GM10248 (cell line): ENCODE measurements around the gene GIGYF2.

Source experiments
- CTCF ChIA-PET: fragments of 300-600 bp; sonication (Branson Sonifier 250); formaldehyde crosslinking; extraction: SDS; loops from one replicate; lab custom pipeline; 2021; ENCODE audit warnings: antibody characterized with exemption; lab: Yijun Ruan, JAX
- POLR2A ChIA-PET: fragments of 350-650 bp; sonication (Branson Sonifier 250); formaldehyde crosslinking; extraction: SDS; loops from one replicate; lab custom pipeline; 2020; ENCODE audit warnings: antibody characterized with exemption; lab: Yijun Ruan, JAX
- DNase-seq: peaks from one replicate; pipeline ENCODE4 v3.0.0; 2012; ENCODE audit errors: extremely low spot score
- CTCF ChIP-seq: IDR thresholded peaks from 2 replicates; pipeline ENCODE4 v1.5.1; 2012; ENCODE audit warnings: mild to moderate bottlenecking, low read depth; ENCODE audit errors: extremely low read depth, missing control alignments, control extremely low read depth

The GIGYF2 gene

GRCh38 chr2:232767866-232768265 lies 70.7 kb downstream of the GIGYF2 start:
- no peak for DNase-seq
- ChIA-PET POLR2A (no interaction called here), CTCF (interaction anchor here (1.0 to 1.3 kb wide), 2 partner anchors 10 to 293 kb away, joined by 3 to 4 read pairs; no protein-coding TSS in a partner anchor)
- TF ChIP-seq CTCF: no peak

GRCh38 chr2:232770207-232770606 lies 73.1 kb downstream of the GIGYF2 start:
- POLR2A ChIA-PET: interaction anchor here (0.6 kb wide), 1 partner anchor 47 kb away, joined by 4 read pairs; no protein-coding TSS in a partner anchor
- no peak for TF ChIP-seq CTCF
- CTCF ChIA-PET: interaction anchor here (1.0 to 1.5 kb wide), 4 partner anchors 8 to 283 kb away, joined by 3 read pairs; no protein-coding TSS in a partner anchor
- no peak for DNase-seq

- ChIA-PET CTCF (interaction anchor here (1.2 to 2.2 kb wide), 5 partner anchors 12 to 282 kb away, joined by 3 to 8 read pairs (median 4); no protein-coding TSS in a partner anchor), POLR2A (no interaction called here)
- TF ChIP-seq CTCF: no peak
- no peak for DNase-seq
Observed at GRCh38 chr2:232771870-232772269, 74.7 kb downstream of the GIGYF2 start.

GRCh38 chr2:232772531-232772930 lies 75.4 kb downstream of the GIGYF2 start:
- ChIA-PET CTCF (interaction anchor here (1.2 to 2.2 kb wide), 5 partner anchors 11 to 281 kb away, joined by 3 to 8 read pairs (median 4); no protein-coding TSS in a partner anchor), POLR2A (no interaction called here)
- no peak for DNase-seq
- TF ChIP-seq CTCF: no peak

- TF ChIP-seq CTCF: no peak
- no peak for DNase-seq
- ChIA-PET CTCF (interaction anchor here (0.8 kb wide), 1 partner anchor 11 kb away, joined by 3 read pairs; no protein-coding TSS in a partner anchor), POLR2A (no interaction called here)
Observed at GRCh38 chr2:232773815-232774214, 76.7 kb downstream of the GIGYF2 start.

- no peak for DNase-seq
- TF ChIP-seq CTCF: no peak
- ChIA-PET POLR2A (no interaction called here), CTCF (no interaction called here)
Observed at GRCh38 chr2:232776435-232776834, 79.3 kb downstream of the GIGYF2 start, which contains the start of gene KCNJ13. KCNJ13 (minus strand) TSS chr2:232776565; CDS start chr2:232771362, 5,203 bp downstream.

- CTCF ChIA-PET: interaction anchor here (0.9 to 4.3 kb wide), 3 partner anchors 9 to 277 kb away, joined by 3 to 15 read pairs (median 4); no protein-coding TSS in a partner anchor
Observed at GRCh38 chr2:232777276-232777675, 80.1 kb downstream of the GIGYF2 start.

More at GRCh38 chr2:232777276-232777675, 80.1 kb downstream of the GIGYF2 start:
- no peak for TF ChIP-seq CTCF
- POLR2A ChIA-PET: no interaction called here
- no peak for DNase-seq
